Measurements from ENCODE around the gene CNKSR2. TPM values are rescaled to one million over a fixed set of nuclear protein-coding genes. Genes with fewer than 3 reads are reported as not detected.

The CNKSR2 gene
- total and polyA plus RNA-seq, 8 donors: 0.58 to 33.8 (median 4.2) TPM

DNA sequence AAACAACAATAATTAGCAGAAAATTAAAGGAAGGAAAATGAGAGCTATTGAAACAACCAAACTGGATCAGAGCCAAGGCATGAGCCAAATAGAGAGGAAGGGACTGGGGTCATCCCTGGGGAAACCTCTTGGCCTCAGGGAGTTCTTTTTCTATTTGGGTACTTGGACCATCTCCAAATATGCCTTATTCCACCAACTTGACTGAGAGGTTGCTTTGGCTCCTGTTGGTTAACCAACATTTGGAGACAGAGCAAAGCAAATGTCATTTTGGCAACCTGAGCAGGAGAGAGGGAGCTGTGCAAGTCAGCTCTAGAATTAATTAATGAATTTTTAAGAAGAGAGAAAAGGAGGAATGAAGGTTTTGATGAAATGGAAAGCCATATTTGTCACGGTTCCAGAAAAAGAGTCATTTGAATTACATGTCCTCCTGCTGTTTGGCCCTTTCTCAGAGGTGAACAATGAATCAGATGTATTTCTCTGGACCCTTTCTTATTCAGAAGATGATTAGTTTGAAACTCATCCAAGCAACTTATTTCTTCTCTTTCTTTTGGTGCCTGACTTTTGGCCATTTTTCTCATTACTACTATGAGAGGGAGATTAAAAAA lies 119.1 kb downstream of the CNKSR2 start:
- 48 to 91% (median 75%) methylated on average over 1 of the region's 1 CpG for WGBS, 5 donors
- DNase-seq: no peak
- H3K9me3 ChIP-seq: no peaks in the 10 kb centered on the region
- no peak overlapping the region for H3K4me3 ChIP-seq
- TF ChIP-seq POLR2AphosphoS5 (IDR thresholded peaks at IDR 0.05) (no peak), POLR2A (IDR thresholded peaks at IDR 0.05) (no peak), EP300 (IDR thresholded peaks at IDR 0.05) (no peak)
- TF ChIP-seq, protein P1, sequence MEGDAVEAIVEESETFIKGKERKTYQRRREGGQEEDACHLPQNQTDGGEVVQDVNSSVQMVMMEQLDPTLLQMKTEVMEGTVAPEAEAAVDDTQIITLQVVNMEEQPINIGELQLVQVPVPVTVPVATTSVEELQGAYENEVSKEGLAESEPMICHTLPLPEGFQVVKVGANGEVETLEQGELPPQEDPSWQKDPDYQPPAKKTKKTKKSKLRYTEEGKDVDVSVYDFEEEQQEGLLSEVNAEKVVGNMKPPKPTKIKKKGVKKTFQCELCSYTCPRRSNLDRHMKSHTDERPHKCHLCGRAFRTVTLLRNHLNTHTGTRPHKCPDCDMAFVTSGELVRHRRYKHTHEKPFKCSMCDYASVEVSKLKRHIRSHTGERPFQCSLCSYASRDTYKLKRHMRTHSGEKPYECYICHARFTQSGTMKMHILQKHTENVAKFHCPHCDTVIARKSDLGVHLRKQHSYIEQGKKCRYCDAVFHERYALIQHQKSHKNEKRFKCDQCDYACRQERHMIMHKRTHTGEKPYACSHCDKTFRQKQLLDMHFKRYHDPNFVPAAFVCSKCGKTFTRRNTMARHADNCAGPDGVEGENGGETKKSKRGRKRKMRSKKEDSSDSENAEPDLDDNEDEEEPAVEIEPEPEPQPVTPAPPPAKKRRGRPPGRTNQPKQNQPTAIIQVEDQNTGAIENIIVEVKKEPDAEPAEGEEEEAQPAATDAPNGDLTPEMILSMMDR (IDR thresholded peaks at IDR 0.05): no peak
- H3K27me3 ChIP-seq: no peaks in the 10 kb centered on the region
- no peaks in the 10 kb centered on the region for H3K36me3 ChIP-seq
- intact Hi-C loops (cut with DNase I; ENCODE audit: low total_unique reads): no loop called here
- H3K27ac ChIP-seq: no peak overlapping the region
- no peaks in the 10 kb centered on the region for H3K4me1 ChIP-seq

DNA sequence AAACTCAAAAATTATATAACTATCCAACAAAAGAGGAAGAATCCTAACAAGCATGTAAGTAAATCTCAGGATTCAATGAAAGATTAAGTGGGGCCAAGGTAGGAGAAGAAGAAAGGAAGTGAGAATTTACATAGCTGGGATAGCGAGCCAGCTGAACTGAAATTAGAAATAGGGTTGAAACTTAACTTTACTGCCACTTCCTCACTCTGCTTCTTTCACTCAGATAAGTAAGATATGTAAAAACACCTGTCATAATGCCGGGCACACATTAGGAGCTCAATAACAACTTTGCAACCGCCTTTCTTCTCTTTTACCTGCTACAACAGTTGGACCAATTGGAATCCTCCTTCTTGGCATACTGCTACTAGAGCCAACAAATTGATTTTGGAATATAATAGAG lies 129.4 kb downstream of the CNKSR2 start:
- TF ChIP-seq, protein P1 (IDR thresholded peaks at IDR 0.05): no peak
- TF ChIP-seq POLR2AphosphoS5 (IDR thresholded peaks at IDR 0.05) (no peak), POLR2A (IDR thresholded peaks at IDR 0.05) (no peak), EP300 (IDR thresholded peaks at IDR 0.05) (no peak)
- Histone ChIP-seq H3K27me3 (no peaks in the 10 kb centered on the region), H3K4me3 (no peak overlapping the region), H3K36me3 (no peaks in the 10 kb centered on the region), H3K27ac (no peak overlapping the region), H3K9me3 (no peaks in the 10 kb centered on the region), H3K4me1 (no peaks in the 10 kb centered on the region)
- no peak for DNase-seq
- intact Hi-C loops (cut with DNase I; ENCODE audit: low total_unique reads): no loop called here
- 61 to 88% (median 78%) methylated on average over 3 of the region's 3 CpGs for WGBS, 5 donors

DNA sequence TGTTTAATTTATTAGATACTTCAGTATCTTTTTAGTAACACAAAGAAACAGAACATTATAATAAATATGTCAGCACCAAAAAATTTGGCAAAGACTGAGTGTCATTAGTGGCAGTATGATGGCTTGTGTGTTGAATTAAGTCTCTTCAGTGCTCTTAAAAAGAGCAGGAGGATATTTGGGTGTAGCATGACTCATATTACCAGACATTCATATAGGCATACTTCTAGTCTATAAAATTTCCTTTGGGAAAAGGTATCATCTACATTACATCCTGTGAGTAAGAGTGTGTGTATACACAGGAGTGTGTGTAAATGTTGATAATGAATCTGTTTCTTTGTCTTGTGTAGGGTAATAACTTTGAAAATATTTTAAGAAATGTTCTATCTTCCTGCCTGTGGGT lies 135.7 kb downstream of the CNKSR2 start:
- Histone ChIP-seq H3K27ac (no peak overlapping the region), H3K36me3 (no peaks in the 10 kb centered on the region), H3K4me1 (no peaks in the 10 kb centered on the region), H3K4me3 (no peak overlapping the region), H3K27me3 (peaks cover 0 to 3% (median 0%) of the 10 kb centered on the region in 3 donors), H3K9me3 (no peaks in the 10 kb centered on the region)
- TF ChIP-seq, protein P1 (IDR thresholded peaks at IDR 0.05): no peak
- no peak for TF ChIP-seq POLR2AphosphoS5 (IDR thresholded peaks at IDR 0.05)
- no peak for TF ChIP-seq POLR2A (IDR thresholded peaks at IDR 0.05)
- TF ChIP-seq EP300 (IDR thresholded peaks at IDR 0.05): no peak
- no peak for DNase-seq
- intact Hi-C loops (cut with DNase I; ENCODE audit: low total_unique reads): no loop called here

DNA sequence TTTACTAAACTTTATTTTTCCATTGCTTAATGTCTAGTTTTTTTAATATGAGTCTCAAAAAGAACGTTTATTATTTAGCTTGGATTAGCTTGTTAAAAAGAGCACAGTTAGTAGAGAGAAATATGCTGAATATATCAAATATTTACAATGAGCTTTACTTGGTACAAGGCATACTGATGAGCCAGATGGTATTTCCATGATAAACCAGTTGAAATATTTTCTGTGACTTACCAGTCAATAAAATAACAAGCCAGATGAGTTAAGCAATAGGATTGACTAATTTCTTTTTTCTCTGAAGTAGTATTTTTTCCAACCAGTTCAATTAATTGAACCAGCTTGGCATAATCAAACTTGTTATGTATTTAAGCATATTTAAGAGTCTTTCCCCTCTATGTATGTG lies 149.8 kb downstream of the CNKSR2 start:
- H3K36me3 ChIP-seq: no peaks in the 10 kb centered on the region
- no peaks in the 10 kb centered on the region for H3K4me1 ChIP-seq
- no peaks in the 10 kb centered on the region for H3K27me3 ChIP-seq
- no peaks in the 10 kb centered on the region for H3K9me3 ChIP-seq
- intact Hi-C loops (cut with DNase I; ENCODE audit: low total_unique reads): no loop called here
- WGBS, 5 donors: 22 to 59% (median 43%) methylated on average over 1 of the region's 1 CpG
- DNase-seq: no peak
- no peak overlapping the region for H3K4me3 ChIP-seq
- TF ChIP-seq EP300 (IDR thresholded peaks at IDR 0.05) (no peak), POLR2AphosphoS5 (IDR thresholded peaks at IDR 0.05) (no peak), POLR2A (IDR thresholded peaks at IDR 0.05) (no peak)
- TF ChIP-seq, protein P1 (IDR thresholded peaks at IDR 0.05): no peak
- H3K27ac ChIP-seq: no peak overlapping the region
